Activated CD4-positive, alpha-beta T cell treated with anti-CD3 and anti-CD28 coated beads for 48 hours (primary cell): Measurements from ENCODE around the gene KCTD19.

ENCODE experiments used
- DNase-seq: peaks from one replicate; pipeline ENCODE4 v3.0.0-alpha.2; 2020

KCTD19 gene

GRCh38 chr16:67312719-67313118 is 13.8 kb downstream of the KCTD19 start:
- no peak for DNase-seq

- DNase-seq, result peak; percentile 92
Observed at GRCh38 chr16:67311607-67312488, 14.7 kb downstream of the KCTD19 start.

GRCh38 chr16:67310561-67310960 is 16.0 kb downstream of the KCTD19 start:
- no peak for DNase-seq

- DNase-seq, result no peak
Observed at GRCh38 chr16:67305216-67306071, 21.1 kb downstream of the KCTD19 start.

- DNase-seq, result no peak
Observed at GRCh38 chr16:67304020-67304419, 22.5 kb downstream of the KCTD19 start.

GRCh38 chr16:67302970-67303369 is 23.6 kb downstream of the KCTD19 start:
- DNase-seq, result no peak

GRCh38 chr16:67302076-67302475 is 24.5 kb downstream of the KCTD19 start:
- DNase-seq, result no peak

- no peak for DNase-seq
Observed at GRCh38 chr16:67301080-67301782, 25.3 kb downstream of the KCTD19 start.

- no peak for DNase-seq
Observed at GRCh38 chr16:67299269-67299668, 27.3 kb downstream of the KCTD19 start.

GRCh38 chr16:67298277-67298676 is 28.3 kb downstream of the KCTD19 start:
- no peak for DNase-seq

GRCh38 chr16:67296420-67296819 is 30.1 kb downstream of the KCTD19 start:
- no peak for DNase-seq

GRCh38 chr16:67294938-67295361 is 31.6 kb downstream of the KCTD19 start:
- no peak for DNase-seq

GRCh38 chr16:67294171-67294757 is 32.3 kb downstream of the KCTD19 start:
- DNase-seq, result no peak

GRCh38 chr16:67291461-67291860 is 35.1 kb downstream of the KCTD19 start:
- DNase-seq, result no peak

GRCh38 chr16:67287960-67288359 is 38.6 kb downstream of the KCTD19 start:
- no peak for DNase-seq

- DNase-seq, result no peak
Observed at GRCh38 chr16:67286441-67287235, 39.9 kb downstream of the KCTD19 start.

- no peak for DNase-seq
Observed at GRCh38 chr16:67284699-67285646, 41.6 kb downstream of the KCTD19 start.

GRCh38 chr16:67283826-67284555 is 42.5 kb downstream of the KCTD19 start:
- no peak for DNase-seq

- DNase-seq, result no peak
Observed at GRCh38 chr16:67283039-67283825, 43.3 kb downstream of the KCTD19 start.
